ENCODE measurements around the gene RPP25.
A peak's percentile ranks its signal among the peaks of the same experiment; 100 is the strongest.
"Not testable (repeated sequence)": the region's sequence is repeated elsewhere in the genome, so short reads cannot be mapped to it uniquely, and the experiment has no call there.

Gene RPP25

DNA sequence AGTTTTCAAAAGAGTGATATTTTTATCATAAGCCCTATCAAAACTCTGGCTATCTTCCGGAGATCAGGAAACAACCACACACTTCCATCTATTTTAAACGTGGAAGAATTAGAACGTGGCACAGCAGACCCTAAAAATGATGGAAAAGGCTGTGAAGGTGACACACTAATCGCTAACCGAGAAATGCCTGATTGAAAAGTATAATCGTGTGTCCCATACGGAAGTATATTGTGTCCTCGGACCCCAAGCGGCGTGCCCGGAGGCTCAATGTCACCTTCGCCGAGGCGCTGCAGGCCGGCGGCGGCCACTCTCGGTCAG is 19.3 kb downstream of the RPP25 start:
- Histone ChIP-seq H3K27ac (peak overlapping the region; percentile 75 to 98 (median 94)), H3K4me3 (peak overlapping the region; percentile 70 to 100 (median 80))

DNA sequence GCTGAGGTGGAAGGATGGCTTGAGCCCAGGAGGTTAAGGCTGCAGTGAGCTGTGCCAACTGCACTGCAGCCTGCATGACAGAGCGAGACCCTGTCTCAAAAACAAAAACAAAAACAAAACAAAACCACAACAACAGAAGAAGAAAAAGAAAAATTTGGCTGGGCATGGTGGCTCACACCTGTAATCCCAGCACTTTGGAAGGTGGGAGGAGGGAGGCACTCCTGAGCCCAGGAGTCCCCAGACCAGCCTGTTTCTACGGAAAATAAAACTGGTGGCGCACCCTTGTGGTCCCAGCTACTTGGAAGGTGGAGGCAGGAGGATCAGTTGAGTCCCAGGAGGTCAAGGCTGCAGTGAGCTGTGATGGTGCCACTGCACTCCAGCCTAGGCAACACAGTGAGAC is 21.4 kb downstream of the RPP25 start:
- H3K27ac ChIP-seq = peak overlapping the region in 1 of 21 experiments; percentile 17
- not testable (repeated sequence) for H3K4me3 ChIP-seq

DNA sequence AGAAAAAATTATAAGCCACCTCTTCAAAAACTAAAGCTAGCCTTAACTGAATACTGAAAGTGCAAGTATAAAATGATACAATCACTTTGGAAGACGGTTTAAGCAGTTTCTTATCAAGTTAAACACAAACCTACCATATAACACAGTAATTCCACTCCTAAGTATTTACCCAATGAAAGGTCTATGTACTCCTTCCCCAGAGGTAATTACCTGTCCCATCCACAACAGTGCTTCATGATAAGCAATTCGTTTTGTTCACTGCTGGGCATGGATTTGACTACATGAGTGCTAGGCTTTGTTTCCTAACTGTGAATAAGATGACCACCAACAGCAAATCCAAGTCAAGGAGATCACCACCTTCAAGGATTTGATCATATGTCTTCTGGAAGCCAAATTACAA is 23.0 kb downstream of the RPP25 start:
- no peak overlapping the region for H3K27ac ChIP-seq
- no peak overlapping the region for H3K4me3 ChIP-seq

DNA sequence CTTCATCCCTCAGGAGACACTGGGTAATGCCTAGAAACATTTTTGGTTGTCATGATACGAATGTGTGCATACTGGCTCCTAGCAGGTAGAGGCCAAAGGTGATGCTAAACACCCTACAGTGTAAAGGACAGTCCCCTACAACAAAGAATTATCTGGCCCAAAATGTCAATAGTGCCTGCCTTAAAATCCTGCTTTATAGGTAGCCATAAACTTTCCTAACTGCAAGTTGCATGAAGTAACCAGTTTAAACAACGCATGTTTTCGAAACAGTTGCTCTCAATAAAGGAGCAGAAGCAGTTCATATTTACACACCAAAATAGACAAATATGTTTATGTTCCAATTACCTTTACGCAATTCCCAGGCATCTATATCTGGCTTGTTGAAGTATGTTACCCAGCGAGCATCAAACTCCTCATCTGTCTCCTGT is 27.8 kb downstream of the RPP25 start:
- Histone ChIP-seq H3K27ac (no peak overlapping the region), H3K4me3 (no peak overlapping the region)

DNA sequence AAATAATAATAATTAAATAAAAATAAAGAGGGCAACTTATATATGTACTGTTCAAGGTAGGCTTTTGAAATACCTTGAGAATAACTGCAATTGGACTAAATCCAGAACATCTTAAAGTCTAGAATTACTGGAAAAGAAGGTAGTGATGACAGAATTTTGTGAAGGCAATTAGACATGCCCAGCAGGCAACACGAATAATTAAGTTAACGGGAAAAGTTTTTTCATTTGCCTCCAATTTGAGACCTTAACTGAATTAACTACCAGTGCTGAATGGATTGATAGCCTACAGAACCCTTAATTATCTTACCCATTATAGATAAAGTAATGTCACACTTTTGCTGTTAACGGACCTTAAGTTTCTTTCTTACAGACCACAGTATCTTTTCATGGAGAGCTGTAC is 32.0 kb downstream of the RPP25 start:
- Histone ChIP-seq H3K27ac (no peak overlapping the region), H3K4me3 (no peak overlapping the region)

DNA sequence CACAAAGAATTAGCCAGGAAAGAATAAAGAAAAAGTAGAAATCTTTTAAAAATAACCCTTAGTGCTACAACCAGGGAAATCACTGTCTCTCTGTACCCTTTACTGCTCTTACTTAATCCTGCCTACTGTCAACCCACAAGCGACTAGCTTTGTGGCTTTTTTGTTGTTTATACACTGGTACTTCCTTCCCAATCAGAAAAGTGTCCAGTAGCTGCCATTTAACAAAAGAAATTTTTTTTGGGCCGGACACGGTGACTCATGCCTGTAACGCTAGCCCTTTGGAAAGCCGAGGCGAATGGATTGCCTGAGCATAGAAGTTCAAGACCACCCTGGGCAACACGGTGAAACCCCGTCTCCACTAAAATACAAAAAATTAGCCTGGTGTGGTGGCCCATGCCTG is 36.1 kb downstream of the RPP25 start:
- H3K27ac ChIP-seq = no peak overlapping the region
- no peak overlapping the region for H3K4me3 ChIP-seq

DNA sequence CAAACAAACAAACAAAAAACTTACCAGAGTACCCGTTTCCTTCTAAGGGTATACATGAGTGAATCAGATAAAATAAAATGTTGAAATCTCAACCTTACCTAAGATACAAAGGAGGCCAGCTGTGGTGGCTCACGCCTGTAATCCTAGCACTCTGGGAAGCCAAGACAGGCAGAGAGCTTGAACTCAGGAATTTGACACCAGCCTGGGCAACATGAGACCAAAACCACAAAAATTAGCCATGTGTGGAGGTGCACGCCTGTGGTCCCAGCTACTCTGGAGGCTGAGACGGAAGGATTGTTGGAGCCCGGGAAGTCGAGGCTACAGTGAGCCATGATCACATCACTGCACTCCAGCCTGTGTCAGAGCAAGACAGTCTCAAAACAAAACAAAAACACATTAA is 38.9 kb downstream of the RPP25 start:
- Histone ChIP-seq H3K27ac (no peak overlapping the region), H3K4me3 (no peak overlapping the region)

DNA sequence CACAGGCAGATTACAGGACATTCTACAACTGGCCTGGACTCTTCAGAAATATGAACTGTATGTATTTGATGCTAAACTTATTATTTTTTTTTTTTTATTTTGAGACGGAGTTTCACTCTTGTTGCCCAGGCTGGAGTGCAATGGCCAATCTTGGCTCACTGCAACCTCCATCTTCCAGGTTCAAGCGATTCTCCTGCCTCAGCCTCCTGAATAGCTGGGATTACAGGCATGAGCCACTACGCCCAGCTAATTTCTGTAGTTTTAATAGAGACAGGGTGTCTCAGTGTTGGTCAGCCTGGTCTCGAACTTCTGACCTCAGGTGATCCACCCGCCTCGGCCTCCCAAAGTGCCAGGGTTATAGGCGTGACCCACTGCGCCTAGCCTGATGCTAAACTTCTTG is 42.8 kb downstream of the RPP25 start:
- not testable (repeated sequence) for H3K4me3 ChIP-seq, H3K27ac ChIP-seq

DNA sequence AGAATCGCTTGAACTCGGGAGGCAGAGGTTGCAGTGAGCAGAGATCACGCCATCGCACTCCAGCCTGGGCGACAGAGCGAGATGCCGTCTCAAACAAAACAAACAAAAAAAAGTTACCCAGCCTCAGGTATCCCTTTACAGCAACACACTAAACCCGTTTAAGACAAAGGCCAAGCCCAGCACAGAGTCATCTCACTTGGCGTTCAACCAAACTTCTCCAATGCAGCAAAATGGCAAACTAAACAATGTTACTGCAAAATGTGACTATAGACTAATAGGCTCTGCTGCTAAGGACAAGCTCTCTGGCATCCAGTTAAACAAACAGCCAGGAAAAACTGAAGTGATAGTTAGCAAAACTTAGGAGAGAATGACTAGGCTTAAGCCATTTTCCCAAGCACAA is 43.5 kb downstream of the RPP25 start:
- H3K4me3 ChIP-seq = no peak overlapping the region
- H3K27ac ChIP-seq = no peak overlapping the region

DNA sequence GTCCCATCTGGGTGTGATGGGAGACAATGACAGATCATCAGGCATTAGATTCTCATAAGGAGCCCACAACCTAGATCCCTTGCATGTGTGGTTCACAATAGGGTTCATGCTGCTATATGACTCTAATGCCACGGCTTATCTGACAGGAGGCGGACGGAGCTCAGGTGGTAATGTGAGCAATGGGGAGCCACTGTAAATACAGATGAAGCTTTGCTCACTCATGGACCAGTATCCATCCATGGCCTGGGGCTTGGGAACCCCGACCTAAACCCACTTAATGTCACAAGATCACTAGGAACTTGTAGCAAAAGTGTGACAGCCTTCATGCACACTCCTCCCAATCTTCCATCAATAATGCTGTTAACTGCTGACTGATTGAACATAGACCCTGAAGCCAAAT is 47.9 kb downstream of the RPP25 start:
- H3K27ac ChIP-seq = no peak overlapping the region
- H3K4me3 ChIP-seq = no peak overlapping the region

DNA sequence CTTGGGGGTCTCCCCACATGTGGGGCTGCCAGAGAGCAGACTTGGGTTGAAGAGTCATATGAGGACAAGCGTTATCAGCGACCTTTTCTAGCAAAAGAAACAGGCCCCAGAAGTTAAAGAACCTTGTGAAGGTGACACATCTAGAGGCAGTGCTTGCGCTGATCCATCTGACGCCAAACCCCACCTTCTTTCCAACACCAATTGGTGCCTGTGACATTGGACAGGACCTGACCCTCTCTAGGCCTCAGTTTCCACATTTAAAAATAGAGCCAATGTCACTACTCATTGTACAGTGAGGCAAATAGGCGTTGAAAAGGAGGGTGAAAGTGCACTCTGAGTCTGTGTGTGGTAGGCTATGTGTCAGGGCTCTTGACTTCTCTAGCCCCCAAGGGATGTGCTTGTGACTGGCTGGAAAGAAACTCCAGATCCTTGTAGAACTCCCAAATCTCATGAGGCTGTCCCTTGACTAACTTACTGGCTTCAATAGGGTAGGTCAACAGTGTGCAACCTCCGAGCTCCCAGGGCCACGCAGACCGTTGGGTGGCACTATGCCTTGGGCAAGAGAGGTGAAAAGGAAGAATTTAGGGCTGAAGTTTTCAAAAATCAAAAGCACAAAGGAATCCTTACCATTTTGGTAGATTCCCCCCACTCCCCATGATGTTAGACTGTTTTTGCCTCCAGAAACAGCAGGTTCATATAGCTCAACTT is 49.3 kb downstream of the RPP25 start:
- Histone ChIP-seq H3K27ac (peak overlapping the region in 20 of 21 experiments; percentile 84 to 99 (median 96)), H3K4me3 (peak overlapping the region; percentile 64 to 94 (median 88))

DNA sequence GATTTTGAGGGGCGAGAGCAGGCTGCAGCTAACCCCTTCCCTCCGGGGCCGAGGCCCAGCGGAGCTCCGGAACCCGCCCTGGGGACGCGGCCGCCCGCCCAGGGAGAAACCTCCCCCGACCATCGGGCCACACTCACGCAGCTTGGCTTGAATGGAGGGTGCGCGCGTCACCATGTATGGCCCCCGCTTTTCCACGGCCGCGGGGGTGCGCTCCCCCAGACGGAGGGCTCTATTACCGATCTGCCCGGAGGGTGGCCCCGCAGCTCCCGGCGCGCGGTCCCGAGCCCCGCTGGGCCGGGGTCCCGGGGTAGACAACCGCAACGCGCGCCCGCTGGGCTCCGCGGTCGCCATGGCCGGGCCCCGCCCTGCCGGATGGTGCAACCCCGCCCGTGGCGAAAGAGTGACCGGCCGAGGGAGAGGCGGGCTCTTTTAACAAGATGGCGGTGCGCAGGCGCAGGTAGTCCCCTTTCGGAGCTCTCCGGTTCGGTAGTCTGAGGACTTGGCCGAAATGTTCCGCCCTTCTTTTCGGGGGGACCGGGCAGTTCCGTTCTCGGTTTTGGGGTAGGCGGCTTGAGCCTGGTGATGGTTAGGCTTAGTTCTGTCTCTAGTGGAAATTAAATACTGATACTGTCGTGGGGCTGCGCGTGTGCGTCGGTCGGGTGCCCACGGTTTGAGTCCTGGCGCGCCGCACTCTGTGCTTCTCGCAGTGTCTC is 50.0 kb downstream of the RPP25 start, which contains the start of gene FAM219B:
Gene FAM219B (minus strand): TSS at position 402 of the 713 bp plus-strand sequence. CDS start 51 bp downstream, at position 351.
- peak within 1 kb of the TSS; percentile 84 to 99 (median 96) for H3K27ac ChIP-seq

DNA sequence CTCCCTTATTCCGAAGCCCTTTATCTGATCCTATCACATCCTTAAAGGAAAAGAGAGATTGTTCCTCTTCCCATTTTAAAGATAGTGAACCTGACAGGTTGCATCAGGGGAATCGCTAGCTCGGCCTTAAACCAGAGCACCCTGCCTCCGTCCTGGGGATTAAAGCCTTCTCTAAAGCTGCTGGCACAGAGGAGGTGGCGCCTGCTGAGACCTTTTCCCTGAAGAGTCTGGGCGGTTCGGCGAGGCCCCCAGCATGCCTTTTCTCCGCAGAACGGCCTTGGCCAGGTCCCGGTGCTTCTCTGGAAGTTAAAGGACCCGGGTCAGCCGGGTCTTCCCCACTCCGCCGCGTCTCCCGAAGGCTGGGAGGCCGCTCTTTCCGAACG is 50.5 kb downstream of the RPP25 start:
- Histone ChIP-seq H3K4me3 (peak overlapping the region; percentile 64 to 94 (median 88)), H3K27ac (peak overlapping the region; percentile 84 to 99 (median 96))

More for the DNA sequence above, 50.0 kb downstream of the RPP25 start, which contains the start of gene FAM219B:
- H3K4me3 ChIP-seq = peak within 1 kb of the TSS; percentile 64 to 94 (median 88)
